MM.1S (cell line): ENCODE results near the gene SLC35F5.
"Not testable (repeated sequence)": the region's sequence is repeated elsewhere in the genome, so short reads cannot be mapped to it uniquely, and the experiment has no call there.

Source experiments
- DNase-seq: peaks from one replicate; pipeline ENCODE4 v3.0.0-alpha.2; 2015
- H2AFZ ChIP-seq: fragments of 300-600 bp; sonication (generic); 2 replicates; pipeline ENCODE4 v1.6.0; 2016; ENCODE audit warnings: antibody characterized with exemption, low read length
- H3F3A ChIP-seq: fragments of 300-600 bp; sonication (generic); 2 replicates; pipeline ENCODE4 v1.6.1; 2016; ENCODE audit warnings: mild to moderate bottlenecking, antibody characterized with exemption, low read length, moderate library complexity, mixed read lengths; ENCODE audit not compliant: insufficient read depth
- H3K27ac ChIP-seq: fragments of 300-600 bp; sonication (generic); 2 replicates; pipeline ENCODE4 v1.5.1; 2016; ENCODE audit warnings: mild to moderate bottlenecking, low read length
- H3K27me3 ChIP-seq: fragments of 300-600 bp; sonication (generic); replicated peaks from 2 replicates; pipeline ENCODE4 v1.6.0; 2016; ENCODE audit warnings: low read length; ENCODE audit not compliant: insufficient read depth
- H3K36me3 ChIP-seq: fragments of 300-600 bp; sonication (generic); replicated peaks from 2 replicates; pipeline ENCODE4 v1.6.1; 2016; ENCODE audit warnings: mild to moderate bottlenecking, low read length, mixed read lengths; ENCODE audit not compliant: insufficient read depth
- H3K4me1 ChIP-seq: fragments of 300-600 bp; sonication (generic); 2 replicates; pipeline ENCODE4 v1.6.1; 2016; ENCODE audit warnings: low read length, mixed read lengths
- H3K4me2 ChIP-seq: fragments of 300-600 bp; sonication (generic); 2 replicates; pipeline ENCODE4 v1.6.0; 2016; ENCODE audit warnings: low read depth, low read length
- H3K4me3 ChIP-seq: fragments of 300-600 bp; sonication (generic); 2 replicates; pipeline ENCODE4 v1.5.1; 2016; ENCODE audit warnings: low read length, mixed read lengths
- H3K79me2 ChIP-seq: fragments of 300-600 bp; sonication (generic); 2 replicates; pipeline ENCODE4 v1.6.1; 2016; ENCODE audit warnings: mixed run types, low read length, mixed read lengths
- H3K9ac ChIP-seq: fragments of 300-600 bp; sonication (generic); 2 replicates; pipeline ENCODE4 v1.6.1; 2016; ENCODE audit warnings: low read length, mixed read lengths
- H3K9me2 ChIP-seq: fragments of 300-600 bp; sonication (generic); replicated peaks from 2 replicates; pipeline ENCODE4 v1.6.1; 2016; ENCODE audit warnings: mild to moderate bottlenecking, low read length, mixed read lengths; ENCODE audit not compliant: insufficient read depth
- H3K9me3 ChIP-seq: fragments of 300-600 bp; sonication (generic); replicated peaks from 2 replicates; pipeline ENCODE4 v1.6.1; 2016; ENCODE audit warnings: mild to moderate bottlenecking, low read length, mixed read lengths; ENCODE audit not compliant: insufficient read depth
- H4K20me1 ChIP-seq: fragments of 300-600 bp; sonication (generic); 2 replicates; pipeline ENCODE4 v1.6.1; 2016; ENCODE audit warnings: mild to moderate bottlenecking, low read length, moderate library complexity, mixed read lengths; ENCODE audit not compliant: insufficient read depth
- CTCF ChIP-seq: fragments of 300-600 bp; sonication (generic); IDR thresholded peaks from 2 replicates; pipeline ENCODE4 v1.5.1; 2016; ENCODE audit warnings: antibody characterized with exemption, low read length, mixed read lengths
- EZH2 ChIP-seq: fragments of 300-600 bp; sonication (generic); optimal IDR thresholded peaks from 2 replicates; pipeline ENCODE3; 2017; ENCODE audit warnings: low read depth, mild to moderate bottlenecking, antibody characterized with exemption, low read length, mixed read lengths
- EZH2phosphoT487 ChIP-seq: fragments of 300-600 bp; sonication (generic); IDR thresholded peaks from 2 replicates; pipeline ENCODE4 v1.6.1; 2018; ENCODE audit warnings: antibody characterized with exemption, low read length

SLC35F5 gene

GRCh38 chr2:113672326-113672932 lies 84.0 kb downstream of the SLC35F5 start:
- no peaks in the 10 kb centered on the region for H3K36me3 ChIP-seq
- no peaks in the 10 kb centered on the region for H3K79me2 ChIP-seq
- no peak overlapping the region for H3K4me2 ChIP-seq
- TF ChIP-seq CTCF (no peak), EZH2 (no peak), EZH2phosphoT487 (no peak)
- H3K9me2 ChIP-seq: no peaks in the 10 kb centered on the region
- no peak overlapping the region for H3K4me3 ChIP-seq
- no peaks in the 10 kb centered on the region for H3K9me3 ChIP-seq
- no peak overlapping the region for H3K27ac ChIP-seq
- H2AFZ ChIP-seq: no peak overlapping the region
- no peaks in the 10 kb centered on the region for H3K27me3 ChIP-seq
- H3F3A ChIP-seq: no peaks in the 10 kb centered on the region
- H4K20me1 ChIP-seq: no peaks in the 10 kb centered on the region
- DNase-seq: no peak
- H3K4me1 ChIP-seq: no peaks in the 10 kb centered on the region
- H3K9ac ChIP-seq: no peak overlapping the region

GRCh38 chr2:113669013-113669412 lies 87.4 kb downstream of the SLC35F5 start:
- H3K27me3 ChIP-seq, H4K20me1 ChIP-seq, H3F3A ChIP-seq, H3K36me3 ChIP-seq, H3K79me2 ChIP-seq, H3K9ac ChIP-seq, DNase-seq, H3K9me3 ChIP-seq, H3K4me3 ChIP-seq, H2AFZ ChIP-seq, H3K9me2 ChIP-seq, H3K27ac ChIP-seq, H3K4me2 ChIP-seq, H3K4me1 ChIP-seq: not testable (repeated sequence)

- not testable (repeated sequence) for H3K4me2 ChIP-seq, H3K9me3 ChIP-seq, H3K79me2 ChIP-seq, H3F3A ChIP-seq, H3K27me3 ChIP-seq, H3K4me3 ChIP-seq, H4K20me1 ChIP-seq, DNase-seq, H3K36me3 ChIP-seq, H3K9me2 ChIP-seq, H3K9ac ChIP-seq, H3K4me1 ChIP-seq, H3K27ac ChIP-seq, H2AFZ ChIP-seq
Measured at GRCh38 chr2:113664761-113665533, 91.5 kb downstream of the SLC35F5 start.

- not testable (repeated sequence) for H3F3A ChIP-seq, H3K4me2 ChIP-seq, H3K4me3 ChIP-seq, H3K79me2 ChIP-seq, H3K27me3 ChIP-seq, H3K9me2 ChIP-seq, H4K20me1 ChIP-seq, H3K9ac ChIP-seq, DNase-seq, H2AFZ ChIP-seq, H3K36me3 ChIP-seq, H3K9me3 ChIP-seq, H3K4me1 ChIP-seq, H3K27ac ChIP-seq
Measured at GRCh38 chr2:113663285-113664060, 93.0 kb downstream of the SLC35F5 start.
